ENCODE data around the gene RABGEF1. TPM values are rescaled to one million over a fixed set of nuclear protein-coding genes. Genes with fewer than 3 reads are reported as not detected.
"Not testable (repeated sequence)": the region's sequence is repeated elsewhere in the genome, so short reads cannot be mapped to it uniquely, and the experiment has no call there.

RABGEF1 gene
- total and polyA plus RNA-seq, 9 of the 15 experiments (the other 6 are each of a cell fraction or from before 2014, with no cell fraction given): 7.0 to 29.3 (median 20.5) TPM

DNA sequence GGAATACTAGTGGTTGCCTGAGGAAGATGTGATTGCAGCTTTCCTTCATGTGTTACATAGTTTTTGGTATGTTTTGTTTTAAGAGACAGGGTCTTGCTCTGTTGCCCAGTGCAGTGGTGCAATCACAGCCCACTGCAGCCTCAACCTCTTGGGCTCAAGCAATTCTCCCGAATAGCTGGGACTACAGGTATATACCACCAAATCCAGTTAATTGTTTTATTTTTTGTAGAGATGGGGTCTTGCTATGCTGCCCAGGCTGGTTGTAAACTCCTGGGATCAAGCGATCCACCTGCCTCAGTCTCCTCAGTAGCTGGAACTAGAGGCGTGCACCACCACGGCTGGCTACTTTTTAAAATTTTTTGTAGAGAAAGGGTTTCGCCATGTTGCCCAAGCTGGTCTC is 101.4 kb downstream of the RABGEF1 start (continued):
- TF ChIP-seq GTF2E2 (tag; IDR thresholded peaks at IDR 0.05) (no peak), MEIS2 (IDR thresholded peaks at IDR 0.05; ENCODE audit: partially characterized antibody) (no peak), BCOR (IDR thresholded peaks at IDR 0.05) (peak; percentile 65), POLR3G (IDR thresholded peaks at IDR 0.05; ENCODE audit: extremely low read depth, insufficient read length, insufficient replicate concordance) (no peak), PCBP2 (IDR thresholded peaks at IDR 0.05; ENCODE audit: low read depth, low read length, poor library complexity, severe bottlenecking) (no peak), EHMT2 (IDR thresholded peaks at IDR 0.05) (no peak), ZNF121 (CRISPR knock-in tag; conservative IDR thresholded peaks at IDR 0.05) (peak; percentile 99)
- TF ChIP-seq, protein P1, sequence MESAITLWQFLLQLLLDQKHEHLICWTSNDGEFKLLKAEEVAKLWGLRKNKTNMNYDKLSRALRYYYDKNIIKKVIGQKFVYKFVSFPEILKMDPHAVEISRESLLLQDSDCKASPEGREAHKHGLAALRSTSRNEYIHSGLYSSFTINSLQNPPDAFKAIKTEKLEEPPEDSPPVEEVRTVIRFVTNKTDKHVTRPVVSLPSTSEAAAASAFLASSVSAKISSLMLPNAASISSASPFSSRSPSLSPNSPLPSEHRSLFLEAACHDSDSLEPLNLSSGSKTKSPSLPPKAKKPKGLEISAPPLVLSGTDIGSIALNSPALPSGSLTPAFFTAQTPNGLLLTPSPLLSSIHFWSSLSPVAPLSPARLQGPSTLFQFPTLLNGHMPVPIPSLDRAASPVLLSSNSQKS (CRISPR knock-in tag; IDR thresholded peaks at IDR 0.05): no peak
- TF ChIP-seq, protein P2, sequence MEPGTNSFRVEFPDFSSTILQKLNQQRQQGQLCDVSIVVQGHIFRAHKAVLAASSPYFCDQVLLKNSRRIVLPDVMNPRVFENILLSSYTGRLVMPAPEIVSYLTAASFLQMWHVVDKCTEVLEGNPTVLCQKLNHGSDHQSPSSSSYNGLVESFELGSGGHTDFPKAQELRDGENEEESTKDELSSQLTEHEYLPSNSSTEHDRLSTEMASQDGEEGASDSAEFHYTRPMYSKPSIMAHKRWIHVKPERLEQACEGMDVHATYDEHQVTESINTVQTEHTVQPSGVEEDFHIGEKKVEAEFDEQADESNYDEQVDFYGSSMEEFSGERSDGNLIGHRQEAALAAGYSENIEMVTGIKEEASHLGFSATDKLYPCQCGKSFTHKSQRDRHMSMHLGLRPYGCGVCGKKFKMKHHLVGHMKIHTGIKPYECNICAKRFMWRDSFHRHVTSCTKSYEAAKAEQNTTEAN (CRISPR knock-in tag; IDR thresholded peaks at IDR 0.05): no peak
- TF ChIP-seq, protein P3, sequence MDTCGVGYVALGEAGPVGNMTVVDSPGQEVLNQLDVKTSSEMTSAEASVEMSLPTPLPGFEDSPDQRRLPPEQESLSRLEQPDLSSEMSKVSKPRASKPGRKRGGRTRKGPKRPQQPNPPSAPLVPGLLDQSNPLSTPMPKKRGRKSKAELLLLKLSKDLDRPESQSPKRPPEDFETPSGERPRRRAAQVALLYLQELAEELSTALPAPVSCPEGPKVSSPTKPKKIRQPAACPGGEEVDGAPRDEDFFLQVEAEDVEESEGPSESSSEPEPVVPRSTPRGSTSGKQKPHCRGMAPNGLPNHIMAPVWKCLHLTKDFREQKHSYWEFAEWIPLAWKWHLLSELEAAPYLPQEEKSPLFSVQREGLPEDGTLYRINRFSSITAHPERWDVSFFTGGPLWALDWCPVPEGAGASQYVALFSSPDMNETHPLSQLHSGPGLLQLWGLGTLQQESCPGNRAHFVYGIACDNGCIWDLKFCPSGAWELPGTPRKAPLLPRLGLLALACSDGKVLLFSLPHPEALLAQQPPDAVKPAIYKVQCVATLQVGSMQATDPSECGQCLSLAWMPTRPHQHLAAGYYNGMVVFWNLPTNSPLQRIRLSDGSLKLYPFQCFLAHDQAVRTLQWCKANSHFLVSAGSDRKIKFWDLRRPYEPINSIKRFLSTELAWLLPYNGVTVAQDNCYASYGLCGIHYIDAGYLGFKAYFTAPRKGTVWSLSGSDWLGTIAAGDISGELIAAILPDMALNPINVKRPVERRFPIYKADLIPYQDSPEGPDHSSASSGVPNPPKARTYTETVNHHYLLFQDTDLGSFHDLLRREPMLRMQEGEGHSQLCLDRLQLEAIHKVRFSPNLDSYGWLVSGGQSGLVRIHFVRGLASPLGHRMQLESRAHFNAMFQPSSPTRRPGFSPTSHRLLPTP (IDR thresholded peaks at IDR 0.05; ENCODE audit: borderline replicate concordance, extremely low read depth, insufficient read length): no peak
- TF ChIP-seq, protein P4, sequence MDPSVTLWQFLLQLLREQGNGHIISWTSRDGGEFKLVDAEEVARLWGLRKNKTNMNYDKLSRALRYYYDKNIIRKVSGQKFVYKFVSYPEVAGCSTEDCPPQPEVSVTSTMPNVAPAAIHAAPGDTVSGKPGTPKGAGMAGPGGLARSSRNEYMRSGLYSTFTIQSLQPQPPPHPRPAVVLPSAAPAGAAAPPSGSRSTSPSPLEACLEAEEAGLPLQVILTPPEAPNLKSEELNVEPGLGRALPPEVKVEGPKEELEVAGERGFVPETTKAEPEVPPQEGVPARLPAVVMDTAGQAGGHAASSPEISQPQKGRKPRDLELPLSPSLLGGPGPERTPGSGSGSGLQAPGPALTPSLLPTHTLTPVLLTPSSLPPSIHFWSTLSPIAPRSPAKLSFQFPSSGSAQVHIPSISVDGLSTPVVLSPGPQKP (CRISPR knock-in tag; IDR thresholded peaks at IDR 0.05): no peak
- TF ChIP-seq, protein P5, sequence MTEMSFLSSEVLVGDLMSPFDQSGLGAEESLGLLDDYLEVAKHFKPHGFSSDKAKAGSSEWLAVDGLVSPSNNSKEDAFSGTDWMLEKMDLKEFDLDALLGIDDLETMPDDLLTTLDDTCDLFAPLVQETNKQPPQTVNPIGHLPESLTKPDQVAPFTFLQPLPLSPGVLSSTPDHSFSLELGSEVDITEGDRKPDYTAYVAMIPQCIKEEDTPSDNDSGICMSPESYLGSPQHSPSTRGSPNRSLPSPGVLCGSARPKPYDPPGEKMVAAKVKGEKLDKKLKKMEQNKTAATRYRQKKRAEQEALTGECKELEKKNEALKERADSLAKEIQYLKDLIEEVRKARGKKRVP (CRISPR knock-in tag; IDR thresholded peaks at IDR 0.05): no peak

DNA sequence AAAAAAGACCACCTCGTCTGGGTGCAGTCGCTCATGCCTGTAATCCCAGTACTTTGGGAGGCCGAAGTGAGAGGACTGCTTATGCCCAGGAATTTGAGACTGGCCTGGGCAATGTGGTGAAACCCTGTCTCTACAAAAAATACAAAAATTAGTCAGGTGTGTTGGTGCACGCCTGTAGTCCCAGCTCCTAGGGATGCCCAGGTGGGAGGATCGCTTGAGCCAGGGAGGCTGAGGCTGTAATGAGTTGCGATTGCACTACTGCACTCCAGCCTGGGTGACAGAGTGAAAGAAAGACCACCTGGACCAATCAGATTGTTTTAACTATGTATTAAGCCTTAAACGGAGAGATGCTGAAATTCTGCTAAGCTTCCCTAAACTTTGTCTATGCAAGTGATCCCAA is 103.0 kb downstream of the RABGEF1 start:
- H3K9me3 ChIP-seq (replicated peaks; ENCODE audit: control insufficient read depth, insufficient read depth, low read depth, low read length); H3K27me3 ChIP-seq (ENCODE audit: control insufficient read depth in 2 of 2, insufficient read depth in 2 of 2, low read length in 2 of 2); H3K9me1 ChIP-seq (ENCODE audit: control insufficient read depth, insufficient read depth, low read length); ATAC-seq; H3K36me3 ChIP-seq (ENCODE audit: control insufficient read depth, insufficient read depth, low read length); H4K20me1 ChIP-seq (replicated peaks; ENCODE audit: control insufficient read depth, insufficient read depth, low read length); BruUV-seq (replicated peaks); FAIRE-seq; in situ Hi-C loops (cut with MboI); H3K4me3 ChIP-seq; H3K27ac ChIP-seq (ENCODE audit: extremely low read depth, low read depth, low read length); CTCF ChIA-PET (ENCODE audit: low intra/inter-chr PET ratio): not testable (repeated sequence)
- 64% methylated on average over 7 of the region's 7 CpGs for WGBS (ENCODE audit: insufficient coverage, low coverage, missing lambda C conversion rate)
- DNase-seq (ENCODE audit: extremely low read depth in 1 of 4, low spot score in 3 of 4): peak in 1 of 4 experiments; percentile 1
- Histone ChIP-seq H3K9ac (ENCODE audit: insufficient read depth in 1 of 2, low read depth in 2 of 2, low read length in 2 of 2) (peak overlapping the region; percentile 93 to 98; a peak in 3 of 4 replicates), H2AFZ (ENCODE audit: low read depth, low read length) (0 out of 2 replicates have a peak overlapping the region, but pooled peaks have one; percentile 20), H3K79me2 (ENCODE audit: control insufficient read depth, insufficient read depth, low read length) (peaks cover 16% of the 10 kb centered on the region), H3K4me1 (replicated peaks in 1 of 2; ENCODE audit: control insufficient read depth in 2 of 2, insufficient read depth in 2 of 2, low read length in 2 of 2) (peaks cover 8 to 30% of the 10 kb centered on the region in 2 experiments; a peak in 4 of 5 replicates), H3K4me2 (ENCODE audit: insufficient read depth, low read length) (peak overlapping the region; percentile 95; the same call in 1 of the 2 replicates)
- POLR2A ChIA-PET: interaction anchor here (1.2 kb wide), 1 partner anchor 20 kb away, joined by 3 read pairs; no protein-coding TSS in a partner anchor
- intact Hi-C loops (cut with micrococcal nuclease): loop anchor here (5.0 kb wide), 1 partner anchor 154 kb away; the partner anchor contains the start of genes SBDS and TYW1
